Chondrocyte (in vitro differentiated cells): Measurements from ENCODE around the gene TOB1. TPM values are rescaled to one million over a fixed set of nuclear protein-coding genes. Genes with fewer than 3 reads are reported as not detected.

Experiments used
- DNase-seq: peaks from one replicate; pipeline ENCODE4 v3.0.0; 2021; ENCODE audit warnings: mixed read lengths, low spot score
- H3K27ac Mint-ChIP-seq: one replicate; pipeline ENCODE4 v1.8.0; 2021; ENCODE audit warnings: mild to moderate bottlenecking, moderate library complexity, mixed read lengths; ENCODE audit not compliant: unreplicated experiment
- H3K27me3 Mint-ChIP-seq: 2 replicates; pipeline ENCODE4 v1.8.0; 2021; ENCODE audit warnings: low read depth, mixed read lengths
- H3K36me3 Mint-ChIP-seq: 2 replicates; pipeline ENCODE4 v1.8.0; 2021; ENCODE audit warnings: low read depth, mixed read lengths
- H3K4me1 Mint-ChIP-seq: 2 replicates; pipeline ENCODE4 v1.8.0; 2021; ENCODE audit warnings: low read depth, mild to moderate bottlenecking, mixed read lengths
- H3K4me3 Mint-ChIP-seq: one replicate; pipeline ENCODE4 v1.8.0; 2021; ENCODE audit warnings: mild to moderate bottlenecking, moderate library complexity, mixed read lengths; ENCODE audit not compliant: unreplicated experiment
- H3K9me3 Mint-ChIP-seq: 2 replicates; pipeline ENCODE4 v1.8.0; 2021; ENCODE audit warnings: low read depth, mixed read lengths
- total RNA-seq: library from RNA; stranded (reverse); gene quantifications from 3 replicates; pipeline ENCODE4 v1.2.1, GENCODE V29; 2021
- TF ChIP-seq, protein P1 (sequence below): fragments of 200-600 bp; sonication (generic); IDR thresholded peaks from 2 replicates; pipeline ENCODE4 v1.5.0; 2021; ENCODE audit warnings: antibody characterized with exemption, mild to moderate bottlenecking, moderate library complexity

The TOB1 gene
- total RNA-seq, 1 donor from 2014 or later: 36.6 TPM

DNA sequence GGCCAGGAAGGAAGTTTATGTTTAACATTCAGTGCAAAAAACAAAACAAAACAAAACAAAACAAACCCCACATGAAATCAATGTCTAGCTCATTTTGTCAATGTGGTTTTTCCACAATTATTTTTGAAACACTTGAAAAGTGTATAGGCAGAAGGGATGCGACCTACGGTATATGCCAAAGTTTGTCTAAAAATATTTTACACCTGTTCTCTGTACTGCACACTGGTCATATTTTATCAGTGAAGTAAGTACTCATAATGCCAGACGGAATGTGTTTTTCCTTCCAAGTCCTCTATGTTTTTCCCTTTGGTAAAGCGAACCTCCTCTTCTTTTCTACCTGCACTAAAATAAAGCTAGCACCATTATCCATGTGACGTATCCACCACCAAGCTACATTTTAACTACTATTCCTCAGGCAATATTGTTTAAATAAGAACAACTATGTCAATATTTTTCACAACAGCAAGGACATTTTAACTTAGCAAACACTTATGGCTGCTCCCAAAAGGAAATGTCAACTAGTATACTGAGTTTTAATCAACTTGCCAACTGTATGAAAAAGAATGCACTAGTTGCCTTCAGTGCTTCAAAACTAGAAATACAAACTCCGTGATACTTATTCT lies 10.3 kb downstream of the TOB1 start:
- TF ChIP-seq, protein P1, sequence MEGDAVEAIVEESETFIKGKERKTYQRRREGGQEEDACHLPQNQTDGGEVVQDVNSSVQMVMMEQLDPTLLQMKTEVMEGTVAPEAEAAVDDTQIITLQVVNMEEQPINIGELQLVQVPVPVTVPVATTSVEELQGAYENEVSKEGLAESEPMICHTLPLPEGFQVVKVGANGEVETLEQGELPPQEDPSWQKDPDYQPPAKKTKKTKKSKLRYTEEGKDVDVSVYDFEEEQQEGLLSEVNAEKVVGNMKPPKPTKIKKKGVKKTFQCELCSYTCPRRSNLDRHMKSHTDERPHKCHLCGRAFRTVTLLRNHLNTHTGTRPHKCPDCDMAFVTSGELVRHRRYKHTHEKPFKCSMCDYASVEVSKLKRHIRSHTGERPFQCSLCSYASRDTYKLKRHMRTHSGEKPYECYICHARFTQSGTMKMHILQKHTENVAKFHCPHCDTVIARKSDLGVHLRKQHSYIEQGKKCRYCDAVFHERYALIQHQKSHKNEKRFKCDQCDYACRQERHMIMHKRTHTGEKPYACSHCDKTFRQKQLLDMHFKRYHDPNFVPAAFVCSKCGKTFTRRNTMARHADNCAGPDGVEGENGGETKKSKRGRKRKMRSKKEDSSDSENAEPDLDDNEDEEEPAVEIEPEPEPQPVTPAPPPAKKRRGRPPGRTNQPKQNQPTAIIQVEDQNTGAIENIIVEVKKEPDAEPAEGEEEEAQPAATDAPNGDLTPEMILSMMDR: no peak
- Mint-ChIP-seq H3K27ac (no peak overlapping the region), H3K9me3 (no peaks in the 10 kb centered on the region), H3K4me1 (peaks cover 12% of the 10 kb centered on the region), H3K27me3 (peaks cover 3% of the 10 kb centered on the region), H3K36me3 (no peaks in the 10 kb centered on the region), H3K4me3 (no peak overlapping the region)
- no peak for DNase-seq

DNA sequence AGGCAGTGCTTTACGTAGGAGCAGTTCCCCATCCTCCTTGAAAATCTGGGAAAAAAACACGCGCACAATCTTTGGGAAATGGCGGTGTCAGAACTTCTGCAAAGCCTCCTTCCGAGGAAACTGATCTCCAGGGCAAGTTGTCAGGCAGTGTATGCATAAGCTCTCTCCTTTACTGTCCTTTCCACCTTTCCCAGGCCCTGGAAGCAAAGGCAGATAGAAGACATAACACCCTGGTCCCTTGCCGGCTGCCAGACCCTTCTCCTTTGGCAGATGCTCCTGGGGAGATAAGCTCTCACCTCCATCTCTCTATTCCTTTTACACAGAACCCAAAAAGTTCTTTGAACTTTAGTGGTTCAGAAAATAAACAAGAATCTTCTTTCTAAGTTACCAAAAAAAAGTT lies 12.4 kb downstream of the TOB1 start:
- DNase-seq: no peak
- no peak overlapping the region for H3K4me3 Mint-ChIP-seq
- no peaks in the 10 kb centered on the region for H3K36me3 Mint-ChIP-seq
- no peak overlapping the region for H3K27ac Mint-ChIP-seq
- TF ChIP-seq, protein P1: no peak
- H3K4me1 Mint-ChIP-seq: peaks cover 12% of the 10 kb centered on the region
- no peaks in the 10 kb centered on the region for H3K9me3 Mint-ChIP-seq
- peaks cover 3% of the 10 kb centered on the region for H3K27me3 Mint-ChIP-seq

DNA sequence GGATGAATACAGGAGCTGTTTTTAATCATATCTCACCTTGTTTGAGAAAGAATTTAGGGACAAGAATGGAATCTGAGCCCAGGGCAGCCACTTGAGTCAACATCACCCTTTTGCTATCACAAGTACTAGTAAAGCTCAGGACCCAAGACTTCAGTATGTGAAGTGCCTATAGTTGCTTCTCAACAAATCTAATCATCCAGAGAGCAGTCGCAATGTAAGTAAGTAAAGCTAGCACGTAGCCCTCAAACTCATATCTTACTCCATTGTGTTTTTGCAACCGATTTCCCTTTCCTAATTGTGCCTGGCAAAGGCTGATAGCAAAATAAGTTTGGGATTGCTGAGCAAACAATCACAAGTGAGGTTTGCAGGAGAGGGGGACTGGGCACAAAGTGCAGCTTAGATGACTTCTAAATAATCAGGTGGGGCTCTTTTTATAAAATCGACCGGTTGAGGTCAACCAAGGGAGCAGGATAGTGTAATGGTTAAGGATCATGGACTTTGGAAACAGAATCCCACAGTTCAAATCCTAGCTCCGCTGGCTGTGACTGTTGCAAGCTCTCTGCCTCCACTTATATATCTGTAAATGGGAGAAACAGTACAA lies 13.0 kb downstream of the TOB1 start:
- Mint-ChIP-seq H3K27ac (no peak overlapping the region), H3K36me3 (no peaks in the 10 kb centered on the region), H3K4me3 (no peak overlapping the region), H3K9me3 (no peaks in the 10 kb centered on the region), H3K27me3 (peaks cover 3% of the 10 kb centered on the region), H3K4me1 (peaks cover 12% of the 10 kb centered on the region)
- TF ChIP-seq, protein P1: no peak
- no peak for DNase-seq

DNA sequence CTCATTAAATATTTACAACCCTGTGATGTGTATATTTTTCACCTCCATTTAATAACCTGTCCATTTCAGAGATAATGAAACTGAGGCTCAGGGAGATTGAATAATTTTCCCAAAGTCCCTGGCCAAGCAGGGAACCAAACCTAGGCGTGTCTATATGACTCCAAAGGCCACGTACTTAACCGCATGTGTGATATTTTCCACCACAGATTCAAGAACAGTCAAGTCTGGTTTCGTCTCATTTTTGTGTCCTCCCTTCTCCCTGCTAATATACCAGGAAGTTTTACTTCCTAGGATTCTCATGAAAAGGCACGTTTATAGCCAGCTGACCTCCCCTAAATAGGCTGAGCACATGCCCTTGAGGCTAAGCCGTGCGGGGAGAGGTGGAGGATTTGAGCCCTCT lies 15.5 kb downstream of the TOB1 start:
- Mint-ChIP-seq H3K9me3 (no peaks in the 10 kb centered on the region), H3K27me3 (peaks cover 3% of the 10 kb centered on the region), H3K4me3 (no peak overlapping the region), H3K27ac (no peak overlapping the region), H3K36me3 (no peaks in the 10 kb centered on the region), H3K4me1 (peaks cover 12% of the 10 kb centered on the region)
- no peak for DNase-seq
- TF ChIP-seq, protein P1: no peak

DNA sequence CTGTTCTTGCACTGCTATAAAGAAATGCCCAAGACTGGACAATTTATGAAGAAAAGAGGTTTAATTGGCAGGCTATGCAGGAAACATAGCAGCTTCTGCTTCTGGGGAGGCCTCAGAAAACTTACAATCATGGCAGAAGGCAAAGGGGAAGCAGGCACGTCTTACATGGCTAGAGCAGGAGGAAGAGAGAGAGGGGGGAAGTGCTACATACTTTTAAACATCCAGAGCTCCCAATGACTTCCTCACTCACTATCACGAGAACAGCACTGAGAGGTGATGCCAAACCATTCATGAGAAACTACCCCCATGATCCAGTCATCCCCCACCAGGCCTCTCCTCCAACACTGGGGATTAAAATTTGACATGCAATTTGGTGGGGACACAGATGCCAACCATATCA lies 17.4 kb downstream of the TOB1 start:
- Mint-ChIP-seq H3K36me3 (no peaks in the 10 kb centered on the region), H3K9me3 (no peaks in the 10 kb centered on the region), H3K4me3 (no peak overlapping the region), H3K4me1 (peaks cover 16% of the 10 kb centered on the region), H3K27me3 (no peaks in the 10 kb centered on the region), H3K27ac (no peak overlapping the region)
- TF ChIP-seq, protein P1: no peak
- no peak for DNase-seq
